HCT116 (cell line): Measurements from ENCODE around the gene ST6GALNAC4. TPM values are rescaled to one million over a fixed set of nuclear protein-coding genes. Genes with fewer than 3 reads are reported as not detected.

Experiments
- ATAC-seq: fragments of 200-7000 bp; cut with Tn5 transposase; 2 replicates; pipeline ENCODE4 v1.9.1; 2020; ENCODE audit warnings: mild to moderate bottlenecking, moderate library complexity
- BruUV-seq: library from RNA; stranded (reverse); fragments of 400-500 nt; replicated peaks from 2 replicates; lab custom pipeline; 2021; lab: Mats Ljungman, UMichigan
- CTCF ChIA-PET: fragments of 300-600 bp; sonication (Branson Sonifier 250); formaldehyde crosslinking; loops from one replicate; lab custom pipeline; 2021; ENCODE audit warnings: antibody characterized with exemption; lab: Charles Lee
- POLR2A ChIA-PET: fragments of 300-600, 350-600 bp; sonication (Branson Sonifier 250); formaldehyde crosslinking; loops from one replicate; lab custom pipeline; 2021; ENCODE audit warnings: antibody characterized with exemption; lab: Charles Lee
- RAD21 ChIA-PET, 2 experiments: fragments of 300-600 bp; sonication (Branson Sonifier 250); formaldehyde crosslinking; loops; one replicate each; lab custom pipeline; 2023; ENCODE audit warnings: low total read pairs in 2 of 2; ENCODE audit not compliant: uncharacterized antibody in 2 of 2, unreplicated experiment in 2 of 2, low non-redundant PET in 1 of 2; lab: Charles Lee
- DNase-seq: peaks from one replicate; pipeline ENCODE4 v3.0.0-alpha.2; 2010; ENCODE audit warnings: low read depth, low spot score
- H2AFZ ChIP-seq: fragments of 200-600 bp; shearing (Covaris generic), sonication (generic); 2 replicates; pipeline ENCODE4 v1.6.1; 2017; ENCODE audit warnings: low read depth, mixed run types, mixed read lengths, antibody characterized with exemption, low read length; ENCODE audit not compliant: poor library complexity, severe bottlenecking
- H3K27ac ChIP-seq: 2 replicates; pipeline ENCODE4 v1.5.1; 2012; ENCODE audit warnings: low read depth, low read length
- H3K27me3 ChIP-seq: fragments of 200-600 bp; sonication (generic); 2 replicates; pipeline ENCODE4 v1.6.1; 2016; ENCODE audit warnings: mixed run types, low read length, mixed read lengths; ENCODE audit not compliant: insufficient read depth
- H3K36me3 ChIP-seq, 2 experiments: fragments of 200-500 bp in 1 of 2; fragments of 200-600 bp in 1 of 2; sonication (Bioruptor generic) in 1 of 2; sonication (generic) in 1 of 2; 2 replicates each; pipeline versions ENCODE4 v1.5.1 to v1.6.1; 2014 to 2016; ENCODE audit warnings: low read length in 2 of 2, inconsistent platforms in 1 of 2, mixed read lengths in 1 of 2, mixed run types in 1 of 2; ENCODE audit not compliant: insufficient read depth in 2 of 2, control insufficient read depth in 1 of 2
- H3K4me1 ChIP-seq, 2 experiments: fragments of 200-600 bp in 1 of 2; sonication (generic) in 1 of 2; 2 replicates each; pipeline versions ENCODE4 v1.5.1 to v1.6.1; 2012 to 2017; ENCODE audit warnings: low read length in 2 of 2, inconsistent platforms in 1 of 2, mild to moderate bottlenecking in 1 of 2, mixed read lengths in 1 of 2, mixed run types in 1 of 2, moderate library complexity in 1 of 2; ENCODE audit not compliant: insufficient read depth in 2 of 2, control insufficient read depth in 1 of 2
- H3K4me2 ChIP-seq: fragments of 200-600 bp; sonication (generic); 2 replicates; pipeline ENCODE4 v1.6.1; 2017; ENCODE audit warnings: mixed run types, low read length, mixed read lengths
- H3K4me3 ChIP-seq, 2 experiments: fragments of 200-600 bp in 1 of 2; sonication (generic) in 1 of 2; replicated peaks in 1 of 2; 2 replicates each; pipeline ENCODE4 v1.5.1; 2011 to 2016; ENCODE audit warnings: low read length in 2 of 2, control low read depth in 1 of 2, low read depth in 1 of 2, mild to moderate bottlenecking in 1 of 2, mixed read lengths in 1 of 2, mixed run types in 1 of 2
- H3K79me2 ChIP-seq: fragments of 200-600 bp; sonication (generic); 2 replicates; pipeline ENCODE4 v1.6.1; 2017; ENCODE audit warnings: mild to moderate bottlenecking, mixed run types, low read length, moderate library complexity, mixed read lengths; ENCODE audit not compliant: insufficient read depth
- H3K9ac ChIP-seq: fragments of 200-600 bp; sonication (generic); 2 replicates; pipeline ENCODE4 v1.6.1; 2016; ENCODE audit warnings: low read length, mixed read lengths
- H3K9me2 ChIP-seq: fragments of 200-600 bp; sonication (generic), shearing (Covaris generic); 2 replicates; pipeline ENCODE4 v1.6.1; 2017; ENCODE audit warnings: mixed run types, mild to moderate bottlenecking, moderate library complexity; ENCODE audit not compliant: insufficient read depth
- H3K9me3 ChIP-seq, 2 experiments: fragments of 200-500 bp in 1 of 2; fragments of 200-600 bp in 1 of 2; sonication (Bioruptor generic) in 1 of 2; sonication (generic) in 1 of 2; 2 replicates each; pipeline ENCODE4 v1.6.1; 2014 to 2017; ENCODE audit warnings: low read length in 2 of 2, mixed read lengths in 2 of 2, inconsistent platforms in 1 of 2, low read depth in 1 of 2, mild to moderate bottlenecking in 1 of 2, mixed run types in 1 of 2, moderate library complexity in 1 of 2; ENCODE audit not compliant: control insufficient read depth in 1 of 2, insufficient read depth in 1 of 2
- H4K20me1 ChIP-seq: fragments of 200-600 bp; sonication (generic), shearing (Covaris generic); 2 replicates; pipeline ENCODE4 v1.6.1; 2017; ENCODE audit warnings: mixed run types, mild to moderate bottlenecking, moderate library complexity; ENCODE audit not compliant: insufficient read depth
- ELF1 ChIP-seq: IDR thresholded peaks from 2 replicates; pipeline ENCODE4 v1.6.1; 2012; ENCODE audit warnings: low read depth, borderline replicate concordance
- FOSL1 ChIP-seq: IDR thresholded peaks from 2 replicates; pipeline ENCODE4 v1.6.1; 2012; ENCODE audit warnings: low read depth
- JUND ChIP-seq: IDR thresholded peaks from 2 replicates; pipeline ENCODE4 v1.6.1; 2012
- POLR2A ChIP-seq: IDR thresholded peaks from 2 replicates; pipeline ENCODE4 v1.7.0; 2011; ENCODE audit warnings: borderline replicate concordance; ENCODE audit not compliant: insufficient read depth, insufficient read length; ENCODE audit errors: extremely low read depth
- POLR2AphosphoS5 ChIP-seq: IDR thresholded peaks from 2 replicates; pipeline ENCODE4 v1.6.1; 2011; ENCODE audit warnings: mild to moderate bottlenecking, low read depth, low read length, moderate library complexity
- RAD21 ChIP-seq: IDR thresholded peaks from 2 replicates; pipeline ENCODE4 v1.6.1; 2012; ENCODE audit warnings: low read depth, mild to moderate bottlenecking
- SIN3A ChIP-seq: IDR thresholded peaks from 2 replicates; pipeline ENCODE4 v1.6.1; 2012; ENCODE audit warnings: low read depth
- SP1 ChIP-seq: IDR thresholded peaks from 2 replicates; pipeline ENCODE4 v1.6.1; 2012; ENCODE audit warnings: low read depth
- SRF ChIP-seq: IDR thresholded peaks from 2 replicates; pipeline ENCODE4 v1.6.1; 2012; ENCODE audit warnings: low read depth
- YY1 ChIP-seq: IDR thresholded peaks from 2 replicates; pipeline ENCODE4 v1.6.1; 2011; ENCODE audit warnings: low read length, low read depth, moderate library complexity, mild to moderate bottlenecking; ENCODE audit not compliant: insufficient replicate concordance; ENCODE audit errors: extremely low read depth
- intact Hi-C: fragments of 100-400 bp; cut with micrococcal nuclease; formaldehyde crosslinking; loops from 2 replicates; pipeline ENCODE4 v1.10.0; 2022
- total RNA-seq: library from RNA; stranded (reverse); gene quantifications from one replicate; pipeline ENCODE4 v1.2.1, GENCODE V29; 2021; ENCODE audit not compliant: unreplicated experiment
- TF ChIP-seq, protein P1 (sequence below): IDR thresholded peaks from 2 replicates; pipeline ENCODE4 v1.6.1; 2012

ST6GALNAC4 gene
- total RNA-seq, 1 experiment from 2014 or later = 49.4 TPM

DNA sequence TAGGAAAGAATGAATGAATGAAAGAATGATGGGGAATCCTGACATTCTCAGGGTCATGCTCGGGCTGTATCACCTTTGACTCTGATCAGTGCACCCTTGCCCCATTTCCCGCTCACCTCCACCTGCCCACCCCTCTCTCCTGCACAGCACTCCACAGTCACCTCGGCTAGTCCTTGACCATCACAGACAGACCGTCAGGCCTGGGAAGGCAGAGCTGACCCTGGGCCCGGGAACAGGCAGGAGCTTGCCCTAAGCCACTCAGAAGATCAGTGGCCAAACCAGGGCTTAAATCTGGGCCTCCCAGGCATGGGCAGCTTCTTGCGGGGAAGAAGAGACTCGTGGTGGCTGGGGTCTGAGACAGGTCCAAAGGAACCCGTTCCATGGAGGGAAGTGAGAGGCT is 21.0 kb downstream of the ST6GALNAC4 start:
- no peaks in the 10 kb centered on the region for H3K27me3 ChIP-seq
- TF ChIP-seq SP1 = no peak
- no peak for TF ChIP-seq YY1
- TF ChIP-seq POLR2A = no peak
- TF ChIP-seq POLR2AphosphoS5 = no peak
- ATAC-seq (no peak), DNase-seq (no peak)
- ChIA-PET RAD21 (no interaction called here), CTCF (no interaction called here), POLR2A (no interaction called here)
- no peak overlapping the region for H2AFZ ChIP-seq
- no peaks in the 10 kb centered on the region for H4K20me1 ChIP-seq
- H3K36me3 ChIP-seq = peaks cover 22 to 45% of the 10 kb centered on the region in 2 experiments
- BruUV-seq = no TSS peak
- intact Hi-C loops = no loop called here
- peaks cover 0 to 15% of the 10 kb centered on the region in 2 experiments; a peak in 2 of 4 replicates for H3K9me3 ChIP-seq
- H3K79me2 ChIP-seq = peaks cover 3% of the 10 kb centered on the region; the same call in 1 of the 2 replicates
- no peaks in the 10 kb centered on the region for H3K9me2 ChIP-seq
- H3K4me1 ChIP-seq = peaks cover 15 to 30% of the 10 kb centered on the region in 2 experiments
- no peak overlapping the region; the same call in 1 of the 2 replicates for H3K27ac ChIP-seq
- no peak overlapping the region for H3K9ac ChIP-seq
- no peak overlapping the region for H3K4me2 ChIP-seq
- no peak overlapping the region for H3K4me3 ChIP-seq

DNA sequence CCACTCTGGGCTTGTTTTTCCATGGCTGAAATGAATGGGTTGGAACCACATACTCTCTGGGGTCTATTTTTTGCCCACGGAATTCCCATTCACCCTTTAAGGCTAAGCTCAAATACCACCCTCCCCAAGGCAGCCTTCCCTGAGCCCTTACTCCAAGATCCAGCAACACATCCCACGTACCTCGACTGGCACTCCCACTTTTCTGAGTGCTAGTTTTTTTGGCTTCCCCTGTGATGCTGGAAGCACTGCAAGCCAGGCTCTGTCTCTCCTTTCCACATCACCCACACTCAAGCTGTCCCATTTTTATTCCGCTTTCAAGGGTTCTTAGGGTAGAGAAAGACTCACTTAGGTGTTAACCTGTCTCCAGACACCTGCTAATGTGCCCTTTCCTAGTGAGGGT is 23.4 kb downstream of the ST6GALNAC4 start:
- H3K4me2 ChIP-seq = no peak overlapping the region
- no peak overlapping the region for H3K9ac ChIP-seq
- intact Hi-C loops = no loop called here
- RAD21 ChIA-PET = no interaction called here
- H3K4me3 ChIP-seq = no peak overlapping the region
- H3K79me2 ChIP-seq = no peaks in the 10 kb centered on the region; the same call in 1 of the 2 replicates
- H3K4me1 ChIP-seq = peaks cover 10 to 16% of the 10 kb centered on the region in 2 experiments; a peak in 3 of 4 replicates
- POLR2A ChIA-PET = interaction anchor here (0.5 kb wide), 1 partner anchor 23 kb away, joined by 4 read pairs; the partner anchor contains the start of gene ST6GALNAC4
- no peaks in the 10 kb centered on the region for H3K9me2 ChIP-seq
- ATAC-seq = no peak
- H2AFZ ChIP-seq = no peak overlapping the region
- peaks cover 0 to 15% of the 10 kb centered on the region in 2 experiments; a peak in 2 of 4 replicates for H3K9me3 ChIP-seq
- no peak for DNase-seq
- no peak overlapping the region for H3K27ac ChIP-seq
- no TSS peak for BruUV-seq
- CTCF ChIA-PET = no interaction called here
- peaks cover 24 to 56% of the 10 kb centered on the region in 2 experiments for H3K36me3 ChIP-seq
- no peak for TF ChIP-seq SRF
- TF ChIP-seq, protein P1, sequence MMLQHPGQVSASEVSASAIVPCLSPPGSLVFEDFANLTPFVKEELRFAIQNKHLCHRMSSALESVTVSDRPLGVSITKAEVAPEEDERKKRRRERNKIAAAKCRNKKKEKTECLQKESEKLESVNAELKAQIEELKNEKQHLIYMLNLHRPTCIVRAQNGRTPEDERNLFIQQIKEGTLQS = no peak
- no peak for TF ChIP-seq ELF1
- no peak for TF ChIP-seq FOSL1
- no peak for TF ChIP-seq POLR2A
- no peak for TF ChIP-seq JUND
- TF ChIP-seq SIN3A = no peak
- TF ChIP-seq RAD21 = no peak
- H3K27me3 ChIP-seq = no peaks in the 10 kb centered on the region
- no peaks in the 10 kb centered on the region for H4K20me1 ChIP-seq
